WTC11 (cell line): ENCODE measurements around the gene TRAPPC14. TPM values are rescaled to one million over a fixed set of nuclear protein-coding genes. Genes with fewer than 3 reads are reported as not detected.
A peak's percentile ranks its signal among the peaks of the same experiment; 100 is the strongest.

Experiments used
- ATAC-seq: fragments of 200-7000 bp; cut with Tn5 transposase; 2 replicates; pipeline ENCODE4 v1.10.0; 2021; ENCODE audit warnings: mild to moderate bottlenecking, moderate library complexity
- CTCF ChIA-PET: fragments of 300-600 bp; sonication (Branson Sonifier 250); formaldehyde crosslinking; loops from one replicate; lab custom pipeline; 2021; ENCODE audit warnings: antibody characterized with exemption; lab: Charles Lee
- POLR2A ChIA-PET: fragments of 350-600 bp; sonication (Branson Sonifier 250); formaldehyde crosslinking; loops from one replicate; lab custom pipeline; 2021; ENCODE audit warnings: antibody characterized with exemption; lab: Charles Lee
- DNase-seq: peaks from one replicate; pipeline ENCODE4 v3.0.0; 2021; ENCODE audit warnings: low spot score
- H3K27ac Mint-ChIP-seq: 2 replicates; pipeline ENCODE4 v1.8.0; 2021; ENCODE audit warnings: mixed read lengths
- H3K27me3 Mint-ChIP-seq: 2 replicates; pipeline ENCODE4 v1.8.0; 2021; ENCODE audit warnings: low read depth, mild to moderate bottlenecking, moderate library complexity, mixed read lengths
- H3K36me3 Mint-ChIP-seq: 2 replicates; pipeline ENCODE4 v1.8.0; 2021; ENCODE audit warnings: mixed read lengths
- H3K4me1 Mint-ChIP-seq: 2 replicates; pipeline ENCODE4 v1.8.0; 2022; ENCODE audit warnings: mixed read lengths
- H3K4me3 Mint-ChIP-seq: 2 replicates; pipeline ENCODE4 v1.8.0; 2021; ENCODE audit warnings: mild to moderate bottlenecking, moderate library complexity, mixed read lengths
- H3K9me3 Mint-ChIP-seq: 2 replicates; pipeline ENCODE4 v1.8.0; 2021; ENCODE audit warnings: mixed read lengths
- ATF1 ChIP-seq: sonication (generic); formaldehyde crosslinking; IDR thresholded peaks from 2 replicates; pipeline ENCODE4 v1.8.1; 2023; ENCODE audit warnings: mild to moderate bottlenecking, moderate library complexity, missing genetic modification reagents
- EMX1 ChIP-seq: fragments of 250-450 bp; sonication (Bioruptor Pico); IDR thresholded peaks from 2 replicates; pipeline ENCODE4 v1.8.0; 2021; ENCODE audit warnings: mild to moderate bottlenecking
- ESRRA ChIP-seq: sonication (generic); formaldehyde crosslinking; IDR thresholded peaks from 2 replicates; pipeline ENCODE4 v1.8.1; 2022; ENCODE audit warnings: mild to moderate bottlenecking, missing genetic modification reagents, borderline replicate concordance
- FOXK1 ChIP-seq: sonication (generic); formaldehyde crosslinking; IDR thresholded peaks from 2 replicates; pipeline ENCODE4 v1.8.0; 2022; ENCODE audit warnings: mild to moderate bottlenecking, moderate library complexity, missing genetic modification reagents
- FOXP1 ChIP-seq: sonication (generic); formaldehyde crosslinking; IDR thresholded peaks from 2 replicates; pipeline ENCODE4 v1.8.0; 2022; ENCODE audit warnings: missing genetic modification reagents, mild to moderate bottlenecking, moderate library complexity, borderline replicate concordance
- GRHL2 ChIP-seq: fragments of 250-450 bp; sonication (Bioruptor Pico); IDR thresholded peaks from 2 replicates; pipeline ENCODE4 v1.8.0; 2022; ENCODE audit warnings: mild to moderate bottlenecking, moderate library complexity; ENCODE audit not compliant: insufficient replicate concordance, severe bottlenecking
- IRF2 ChIP-seq: sonication (generic); formaldehyde crosslinking; IDR thresholded peaks from 2 replicates; pipeline ENCODE4 v1.8.0; 2022; ENCODE audit warnings: low read depth, missing genetic modification reagents, borderline replicate concordance
- NFATC4 ChIP-seq: fragments of 250-450 bp; sonication (Bioruptor Pico); IDR thresholded peaks from 2 replicates; pipeline ENCODE4 v1.9.0; 2021; ENCODE audit warnings: mild to moderate bottlenecking
- NFE2L1 ChIP-seq: sonication (generic); formaldehyde crosslinking; IDR thresholded peaks from 2 replicates; pipeline ENCODE4 v1.8.1; 2023; ENCODE audit warnings: missing genetic modification reagents
- NR1H2 ChIP-seq: sonication (generic); formaldehyde crosslinking; IDR thresholded peaks from 2 replicates; pipeline ENCODE4 v1.9.0; 2021; ENCODE audit warnings: mild to moderate bottlenecking, moderate library complexity, missing genetic modification reagents
- NR2C2 ChIP-seq: sonication (generic); formaldehyde crosslinking; IDR thresholded peaks from 2 replicates; pipeline ENCODE4 v1.8.0; 2022; ENCODE audit warnings: mild to moderate bottlenecking, missing genetic modification reagents
- NR3C1 ChIP-seq: sonication (generic); formaldehyde crosslinking; conservative IDR thresholded peaks from 2 replicates; pipeline ENCODE4 v1.8.1; 2023; ENCODE audit warnings: low read depth, mild to moderate bottlenecking, missing genetic modification reagents
- PRRX2 ChIP-seq: fragments of 250-450 bp; sonication (Bioruptor Pico); IDR thresholded peaks from 2 replicates; pipeline ENCODE4 v1.8.0; 2021; ENCODE audit warnings: mild to moderate bottlenecking
- SMAD3 ChIP-seq: sonication (generic); formaldehyde crosslinking; IDR thresholded peaks from 2 replicates; pipeline ENCODE4 v1.8.0; 2022; ENCODE audit warnings: missing genetic modification reagents, mild to moderate bottlenecking, borderline replicate concordance
- TEAD1 ChIP-seq: sonication (generic); formaldehyde crosslinking; IDR thresholded peaks from 2 replicates; pipeline ENCODE4 v1.8.0; 2022; ENCODE audit warnings: mild to moderate bottlenecking, missing genetic modification reagents
- TEAD4 ChIP-seq: sonication (generic); formaldehyde crosslinking; IDR thresholded peaks from 2 replicates; pipeline ENCODE4 v1.8.0; 2022; ENCODE audit warnings: mild to moderate bottlenecking, missing genetic modification reagents
- ZNF121 ChIP-seq: sonication (generic); formaldehyde crosslinking; IDR thresholded peaks from 2 replicates; pipeline ENCODE4 v1.8.0; 2023; ENCODE audit warnings: missing genetic modification reagents
- ZNF219 ChIP-seq: sonication (generic); formaldehyde crosslinking; IDR thresholded peaks from 2 replicates; pipeline ENCODE4 v1.8.0; 2023; ENCODE audit warnings: missing genetic modification reagents, mild to moderate bottlenecking, borderline replicate concordance
- ZNF232 ChIP-seq: sonication (generic); formaldehyde crosslinking; IDR thresholded peaks from 2 replicates; pipeline ENCODE4 v1.8.0; 2022; ENCODE audit warnings: mild to moderate bottlenecking, missing genetic modification reagents
- ZNF396 ChIP-seq: fragments of 250-450 bp; sonication (Bioruptor Pico); IDR thresholded peaks from 2 replicates; pipeline ENCODE4 v1.8.0; 2021; ENCODE audit warnings: mild to moderate bottlenecking, moderate library complexity, borderline replicate concordance
- ZNF416 ChIP-seq: fragments of 250-450 bp; sonication (Bioruptor Pico); IDR thresholded peaks from 2 replicates; pipeline ENCODE4 v1.9.0; 2021; ENCODE audit warnings: mild to moderate bottlenecking, inconsistent platforms
- total RNA-seq: library from RNA; stranded (reverse); gene quantifications from 3 replicates; pipeline ENCODE4 v1.2.3, GENCODE V29; 2021
- TF ChIP-seq, protein P1 (sequence below): sonication (generic); formaldehyde crosslinking; IDR thresholded peaks from 2 replicates; pipeline ENCODE4 v1.8.0; 2023; ENCODE audit warnings: missing genetic modification reagents
- TF ChIP-seq, protein P2 (sequence below): sonication (generic); formaldehyde crosslinking; IDR thresholded peaks from 2 replicates; pipeline ENCODE4 v1.8.0; 2022; ENCODE audit warnings: mild to moderate bottlenecking, missing genetic modification reagents
- TF ChIP-seq, protein P3 (sequence below): sonication (generic); formaldehyde crosslinking; IDR thresholded peaks from 2 replicates; pipeline ENCODE4 v1.8.1; 2022; ENCODE audit warnings: mild to moderate bottlenecking, missing genetic modification reagents, moderate library complexity, borderline replicate concordance
- TF ChIP-seq, protein P4 (sequence below): sonication (generic); formaldehyde crosslinking; IDR thresholded peaks from 2 replicates; pipeline ENCODE4 v1.8.1; 2023; ENCODE audit warnings: mild to moderate bottlenecking, moderate library complexity, missing genetic modification reagents
- TF ChIP-seq, protein P5 (sequence below): sonication (generic); formaldehyde crosslinking; conservative IDR thresholded peaks from 2 replicates; pipeline ENCODE4 v1.8.1; 2023; ENCODE audit warnings: mild to moderate bottlenecking, low read depth, missing genetic modification reagents, moderate library complexity
- TF ChIP-seq, protein P6 (sequence below): sonication (generic); formaldehyde crosslinking; IDR thresholded peaks from 2 replicates; pipeline ENCODE4 v1.8.0; 2022; ENCODE audit warnings: missing genetic modification reagents

TRAPPC14 gene
- total RNA-seq, 1 experiment from 2014 or later: 28.0 TPM

DNA sequence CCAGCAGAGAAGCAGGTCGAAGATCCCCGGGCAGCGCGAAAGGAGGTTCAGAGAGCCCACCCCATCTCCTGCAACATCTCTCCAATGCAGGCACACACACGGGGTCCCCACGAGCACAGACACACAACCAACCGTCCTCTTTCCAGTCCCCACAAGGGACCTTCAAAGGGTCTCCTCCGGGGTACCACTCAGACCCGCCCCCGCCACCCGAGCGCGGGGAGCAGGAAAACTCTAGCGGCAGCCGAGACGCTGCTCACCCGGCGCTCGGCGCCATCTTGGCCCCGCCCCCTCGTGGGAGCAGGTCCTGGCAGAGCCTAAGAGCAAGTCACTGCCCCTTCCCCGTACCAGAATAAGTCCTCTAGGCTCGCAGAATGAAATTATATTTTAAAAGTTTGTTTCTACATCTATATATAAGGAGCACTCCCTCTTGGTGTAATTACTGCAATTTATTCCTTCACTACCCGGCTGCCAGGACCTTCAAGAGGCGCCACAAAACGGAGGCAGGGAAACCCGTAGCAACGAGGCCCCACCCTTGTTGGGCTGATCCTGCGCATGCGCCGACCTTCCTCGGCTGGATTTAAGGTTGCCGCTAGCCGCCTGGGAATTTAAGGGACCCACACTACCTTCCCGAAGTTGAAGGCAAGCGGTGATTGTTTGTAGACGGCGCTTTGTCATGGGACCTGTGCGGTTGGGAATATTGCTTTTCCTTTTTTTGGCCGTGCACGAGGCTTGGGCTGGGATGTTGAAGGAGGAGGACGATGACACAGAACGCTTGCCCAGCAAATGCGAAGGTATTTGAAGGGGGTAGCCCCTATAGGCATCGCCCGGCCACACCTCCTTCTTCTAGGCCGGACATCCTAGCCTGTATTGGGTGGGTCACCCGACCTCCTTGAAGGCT is 39.2 kb downstream of the TRAPPC14 start, which contains the start of the genes CNPY4 and TAF6:
TSS of gene CNPY4 (plus strand) at position 563 of the 898 bp plus-strand sequence. CDS start at position 674, 111 bp downstream.
TSS of gene TAF6 (minus strand) at position 287 of the 898 bp plus-strand sequence. CDS start 5,149 bp downstream, outside the sequence.
- peaks cover 2% of the 10 kb centered on the region; the same call in 1 of the 2 replicates for H3K36me3 Mint-ChIP-seq
- H3K9me3 Mint-ChIP-seq: no peaks in the 10 kb centered on the region
- H3K4me1 Mint-ChIP-seq: peaks cover 15% of the 10 kb centered on the region
- DNase-seq: peak; percentile 97
- H3K27ac Mint-ChIP-seq: peak within 1 kb of the TSS; percentile 96
- CTCF ChIA-PET: interaction anchor here (1.6 kb wide), 1 partner anchor 11 kb away, joined by 8 read pairs; no protein-coding TSS in a partner anchor
- peak; percentile 78 for ATAC-seq
- H3K4me3 Mint-ChIP-seq: peak within 1 kb of the TSS; percentile 98
- POLR2A ChIA-PET: interaction anchor here (1.8 kb wide), 1 partner anchor 18 kb away, joined by 9 read pairs; the partner anchor contains the start of genes AP4M1 and MCM7
- H3K27me3 Mint-ChIP-seq: no peaks in the 10 kb centered on the region
- no peak for TF ChIP-seq NR2C2 (CRISPR knock-in tag)
- no peak for TF ChIP-seq NR1H2 (CRISPR knock-in tag)
- TF ChIP-seq IRF2: no peak
- peak; percentile 48; the same call in 1 of the 2 replicates for TF ChIP-seq ESRRA (CRISPR knock-in tag)
- 0 out of 2 replicates have a peak, but pooled peaks have one; percentile 34 for TF ChIP-seq FOXP1 (CRISPR knock-in tag)
- TF ChIP-seq SMAD3 (CRISPR knock-in tag): peak; percentile 58; the same call in 1 of the 2 replicates
- no peak for TF ChIP-seq NFATC4
- TF ChIP-seq ZNF219 (CRISPR knock-in tag): no peak
- TF ChIP-seq, protein P1, sequence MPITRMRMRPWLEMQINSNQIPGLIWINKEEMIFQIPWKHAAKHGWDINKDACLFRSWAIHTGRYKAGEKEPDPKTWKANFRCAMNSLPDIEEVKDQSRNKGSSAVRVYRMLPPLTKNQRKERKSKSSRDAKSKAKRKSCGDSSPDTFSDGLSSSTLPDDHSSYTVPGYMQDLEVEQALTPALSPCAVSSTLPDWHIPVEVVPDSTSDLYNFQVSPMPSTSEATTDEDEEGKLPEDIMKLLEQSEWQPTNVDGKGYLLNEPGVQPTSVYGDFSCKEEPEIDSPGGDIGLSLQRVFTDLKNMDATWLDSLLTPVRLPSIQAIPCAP (CRISPR knock-in tag): no peak
- no peak for TF ChIP-seq EMX1
- TF ChIP-seq NR3C1: no peak
- peak; percentile 67; the same call in 1 of the 2 replicates for TF ChIP-seq ZNF232 (CRISPR knock-in tag)
- TF ChIP-seq NFE2L1 (CRISPR knock-in tag): peak; percentile 54; the same call in 1 of the 2 replicates
- TF ChIP-seq, protein P2, sequence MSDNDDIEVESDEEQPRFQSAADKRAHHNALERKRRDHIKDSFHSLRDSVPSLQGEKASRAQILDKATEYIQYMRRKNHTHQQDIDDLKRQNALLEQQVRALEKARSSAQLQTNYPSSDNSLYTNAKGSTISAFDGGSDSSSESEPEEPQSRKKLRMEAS (CRISPR knock-in tag): peak; percentile 23; the same call in 1 of the 2 replicates
- no peak for TF ChIP-seq ZNF396 (CRISPR knock-in tag)
- TF ChIP-seq, protein P3, sequence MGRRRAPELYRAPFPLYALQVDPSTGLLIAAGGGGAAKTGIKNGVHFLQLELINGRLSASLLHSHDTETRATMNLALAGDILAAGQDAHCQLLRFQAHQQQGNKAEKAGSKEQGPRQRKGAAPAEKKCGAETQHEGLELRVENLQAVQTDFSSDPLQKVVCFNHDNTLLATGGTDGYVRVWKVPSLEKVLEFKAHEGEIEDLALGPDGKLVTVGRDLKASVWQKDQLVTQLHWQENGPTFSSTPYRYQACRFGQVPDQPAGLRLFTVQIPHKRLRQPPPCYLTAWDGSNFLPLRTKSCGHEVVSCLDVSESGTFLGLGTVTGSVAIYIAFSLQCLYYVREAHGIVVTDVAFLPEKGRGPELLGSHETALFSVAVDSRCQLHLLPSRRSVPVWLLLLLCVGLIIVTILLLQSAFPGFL: 0 out of 2 replicates have a peak, but pooled peaks have one; percentile 31
- TF ChIP-seq TEAD1 (CRISPR knock-in tag): peak; percentile 68; the same call in 1 of the 2 replicates
- TF ChIP-seq, protein P4, sequence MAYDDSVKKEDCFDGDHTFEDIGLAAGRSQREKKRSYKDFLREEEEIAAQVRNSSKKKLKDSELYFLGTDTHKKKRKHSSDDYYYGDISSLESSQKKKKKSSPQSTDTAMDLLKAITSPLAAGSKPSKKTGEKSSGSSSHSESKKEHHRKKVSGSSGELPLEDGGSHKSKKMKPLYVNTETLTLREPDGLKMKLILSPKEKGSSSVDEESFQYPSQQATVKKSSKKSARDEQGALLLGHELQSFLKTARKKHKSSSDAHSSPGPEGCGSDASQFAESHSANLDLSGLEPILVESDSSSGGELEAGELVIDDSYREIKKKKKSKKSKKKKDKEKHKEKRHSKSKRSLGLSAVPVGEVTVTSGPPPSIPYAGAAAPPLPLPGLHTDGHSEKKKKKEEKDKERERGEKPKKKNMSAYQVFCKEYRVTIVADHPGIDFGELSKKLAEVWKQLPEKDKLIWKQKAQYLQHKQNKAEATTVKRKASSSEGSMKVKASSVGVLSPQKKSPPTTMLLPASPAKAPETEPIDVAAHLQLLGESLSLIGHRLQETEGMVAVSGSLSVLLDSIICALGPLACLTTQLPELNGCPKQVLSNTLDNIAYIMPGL: peak; percentile 42; the same call in 1 of the 2 replicates
- TF ChIP-seq, protein P5, sequence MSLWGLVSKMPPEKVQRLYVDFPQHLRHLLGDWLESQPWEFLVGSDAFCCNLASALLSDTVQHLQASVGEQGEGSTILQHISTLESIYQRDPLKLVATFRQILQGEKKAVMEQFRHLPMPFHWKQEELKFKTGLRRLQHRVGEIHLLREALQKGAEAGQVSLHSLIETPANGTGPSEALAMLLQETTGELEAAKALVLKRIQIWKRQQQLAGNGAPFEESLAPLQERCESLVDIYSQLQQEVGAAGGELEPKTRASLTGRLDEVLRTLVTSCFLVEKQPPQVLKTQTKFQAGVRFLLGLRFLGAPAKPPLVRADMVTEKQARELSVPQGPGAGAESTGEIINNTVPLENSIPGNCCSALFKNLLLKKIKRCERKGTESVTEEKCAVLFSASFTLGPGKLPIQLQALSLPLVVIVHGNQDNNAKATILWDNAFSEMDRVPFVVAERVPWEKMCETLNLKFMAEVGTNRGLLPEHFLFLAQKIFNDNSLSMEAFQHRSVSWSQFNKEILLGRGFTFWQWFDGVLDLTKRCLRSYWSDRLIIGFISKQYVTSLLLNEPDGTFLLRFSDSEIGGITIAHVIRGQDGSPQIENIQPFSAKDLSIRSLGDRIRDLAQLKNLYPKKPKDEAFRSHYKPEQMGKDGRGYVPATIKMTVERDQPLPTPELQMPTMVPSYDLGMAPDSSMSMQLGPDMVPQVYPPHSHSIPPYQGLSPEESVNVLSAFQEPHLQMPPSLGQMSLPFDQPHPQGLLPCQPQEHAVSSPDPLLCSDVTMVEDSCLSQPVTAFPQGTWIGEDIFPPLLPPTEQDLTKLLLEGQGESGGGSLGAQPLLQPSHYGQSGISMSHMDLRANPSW (CRISPR knock-in tag): no peak
- TF ChIP-seq TEAD4: no peak
- TF ChIP-seq PRRX2 (CRISPR knock-in tag): peak; percentile 9; the same call in 1 of the 2 replicates
- TF ChIP-seq GRHL2 (CRISPR knock-in tag): no peak
- TF ChIP-seq ATF1 (CRISPR knock-in tag): 0 out of 2 replicates have a peak, but pooled peaks have one; percentile 59
- TF ChIP-seq ZNF121 (CRISPR knock-in tag): no peak
- TF ChIP-seq FOXK1: 0 out of 2 replicates have a peak, but pooled peaks have one; percentile 20
- 0 out of 2 replicates have a peak, but pooled peaks have one; percentile 43 for TF ChIP-seq ZNF416 (CRISPR knock-in tag)
- TF ChIP-seq, protein P6, sequence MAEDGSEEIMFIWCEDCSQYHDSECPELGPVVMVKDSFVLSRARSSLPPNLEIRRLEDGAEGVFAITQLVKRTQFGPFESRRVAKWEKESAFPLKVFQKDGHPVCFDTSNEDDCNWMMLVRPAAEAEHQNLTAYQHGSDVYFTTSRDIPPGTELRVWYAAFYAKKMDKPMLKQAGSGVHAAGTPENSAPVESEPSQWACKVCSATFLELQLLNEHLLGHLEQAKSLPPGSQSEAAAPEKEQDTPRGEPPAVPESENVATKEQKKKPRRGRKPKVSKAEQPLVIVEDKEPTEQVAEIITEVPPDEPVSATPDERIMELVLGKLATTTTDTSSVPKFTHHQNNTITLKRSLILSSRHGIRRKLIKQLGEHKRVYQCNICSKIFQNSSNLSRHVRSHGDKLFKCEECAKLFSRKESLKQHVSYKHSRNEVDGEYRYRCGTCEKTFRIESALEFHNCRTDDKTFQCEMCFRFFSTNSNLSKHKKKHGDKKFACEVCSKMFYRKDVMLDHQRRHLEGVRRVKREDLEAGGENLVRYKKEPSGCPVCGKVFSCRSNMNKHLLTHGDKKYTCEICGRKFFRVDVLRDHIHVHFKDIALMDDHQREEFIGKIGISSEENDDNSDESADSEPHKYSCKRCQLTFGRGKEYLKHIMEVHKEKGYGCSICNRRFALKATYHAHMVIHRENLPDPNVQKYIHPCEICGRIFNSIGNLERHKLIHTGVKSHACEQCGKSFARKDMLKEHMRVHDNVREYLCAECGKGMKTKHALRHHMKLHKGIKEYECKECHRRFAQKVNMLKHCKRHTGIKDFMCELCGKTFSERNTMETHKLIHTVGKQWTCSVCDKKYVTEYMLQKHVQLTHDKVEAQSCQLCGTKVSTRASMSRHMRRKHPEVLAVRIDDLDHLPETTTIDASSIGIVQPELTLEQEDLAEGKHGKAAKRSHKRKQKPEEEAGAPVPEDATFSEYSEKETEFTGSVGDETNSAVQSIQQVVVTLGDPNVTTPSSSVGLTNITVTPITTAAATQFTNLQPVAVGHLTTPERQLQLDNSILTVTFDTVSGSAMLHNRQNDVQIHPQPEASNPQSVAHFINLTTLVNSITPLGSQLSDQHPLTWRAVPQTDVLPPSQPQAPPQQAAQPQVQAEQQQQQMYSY (CRISPR knock-in tag): 0 out of 2 replicates have a peak, but pooled peaks have one; percentile 9
